Left forelimb (tissue), 1 donor: ENCODE data around the gene CTBP2.

ENCODE experiments used
- DNase-seq: peaks from one replicate; pipeline ENCODE4 v3.0.0-alpha.2; 2018; ENCODE audit warnings: low spot score

Gene CTBP2

GRCh38 chr10:125010362-125010761 is 150.0 kb downstream of the CTBP2 start:
- no peak for DNase-seq

DNA sequence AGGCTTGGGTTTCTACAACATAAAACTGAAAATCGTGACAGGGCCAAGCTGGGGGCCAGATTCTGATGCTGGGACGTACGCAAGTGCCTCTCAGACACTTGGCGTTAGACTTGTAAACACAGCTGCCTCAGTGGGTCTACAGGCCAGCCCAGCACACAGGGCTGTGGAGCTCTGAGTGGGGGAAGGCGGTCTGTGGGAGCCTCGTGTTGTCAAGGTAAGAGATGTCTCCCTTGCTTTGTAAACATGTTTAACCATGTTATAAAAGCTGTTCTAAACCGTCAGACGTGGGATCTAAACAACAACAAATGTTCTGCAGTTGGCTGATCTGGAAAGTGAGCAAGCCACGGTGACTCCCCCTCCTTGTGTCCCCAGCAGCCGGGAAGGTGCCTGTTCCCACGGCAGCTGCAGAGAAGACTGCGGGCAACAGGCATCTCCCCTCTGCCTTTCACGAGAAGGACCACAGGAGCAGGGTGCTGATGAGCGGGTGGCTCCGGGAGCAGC is 150.7 kb downstream of the CTBP2 start:
- DNase-seq: no peak

DNA sequence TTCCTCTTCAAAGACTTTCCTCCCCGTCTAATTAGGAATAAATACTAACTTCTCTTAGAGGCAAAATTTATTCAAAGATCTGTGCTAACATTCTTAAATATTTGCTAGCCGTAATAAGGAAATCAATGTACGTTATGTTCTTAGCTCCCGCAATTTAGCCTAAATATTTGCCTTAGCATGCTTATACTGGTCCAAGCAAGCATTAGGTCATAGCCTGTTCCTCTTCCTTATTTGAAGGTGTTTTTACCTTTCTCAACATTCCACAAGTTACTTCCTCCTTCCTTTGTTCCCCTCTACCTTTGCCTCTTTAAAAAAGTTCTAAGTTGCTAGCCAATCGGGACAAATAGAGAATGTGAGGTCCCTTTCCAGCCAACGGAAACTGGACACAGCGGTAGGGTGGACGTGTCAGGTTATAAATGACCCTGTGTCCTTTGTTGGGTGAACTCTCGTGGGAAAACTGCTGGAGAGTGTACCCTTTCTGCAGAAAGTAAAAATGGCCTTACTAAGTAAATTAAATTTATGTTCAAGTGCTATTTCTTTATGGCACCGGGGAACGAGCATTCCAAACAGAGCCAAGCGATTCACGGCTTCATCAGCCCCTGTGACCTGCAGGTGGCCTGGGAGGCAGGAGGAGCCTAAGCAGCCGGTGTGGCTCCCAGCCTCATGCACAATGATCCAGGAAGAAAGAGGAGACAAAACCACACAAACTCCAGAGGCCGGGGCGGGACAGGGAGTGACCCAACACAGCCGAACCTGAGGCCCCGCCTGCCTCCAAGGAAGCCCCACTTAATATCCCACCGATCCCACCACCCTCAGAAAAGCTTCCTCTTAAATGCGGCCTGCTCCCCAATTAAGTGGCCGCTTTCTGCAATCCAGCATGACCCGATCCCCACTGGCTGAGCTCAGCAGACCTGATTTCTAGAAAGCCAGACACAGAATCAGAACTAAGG is 151.4 kb downstream of the CTBP2 start:
- no peak for DNase-seq

- no peak for DNase-seq
Observed at GRCh38 chr10:125007436-125007835, 152.9 kb downstream of the CTBP2 start.

GRCh38 chr10:125006921-125007426 is 153.4 kb downstream of the CTBP2 start:
- DNase-seq: no peak

DNA sequence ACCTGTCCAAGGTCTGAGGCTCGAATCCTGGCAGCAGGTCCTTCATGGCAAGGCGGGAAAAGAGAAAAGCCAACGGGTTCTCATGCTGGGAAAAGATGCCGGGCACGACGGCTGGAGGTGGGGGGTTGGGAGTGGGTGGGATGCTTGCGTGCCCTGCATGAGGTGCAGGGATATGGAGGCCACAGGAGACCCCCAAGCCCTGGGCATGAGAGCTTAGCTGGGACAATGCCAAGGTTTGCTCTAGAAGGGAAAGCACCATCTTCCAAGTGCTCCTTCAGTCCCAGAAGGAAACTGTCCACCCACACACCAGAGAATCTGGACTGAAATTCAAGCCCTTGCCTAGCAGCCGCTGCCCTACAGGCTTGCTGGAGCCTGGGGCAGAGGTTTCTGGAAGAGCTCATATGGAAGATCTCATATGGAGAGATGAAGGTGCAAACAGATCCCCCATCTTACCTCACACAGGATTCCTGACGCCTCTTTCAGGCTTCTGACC is 154.1 kb downstream of the CTBP2 start:
- no peak for DNase-seq

GRCh38 chr10:125005312-125006187 is 154.8 kb downstream of the CTBP2 start:
- DNase-seq: no peak

- DNase-seq: peak; percentile 40
Observed at GRCh38 chr10:125004571-125005311, 155.6 kb downstream of the CTBP2 start.

GRCh38 chr10:125003901-125004467 is 156.4 kb downstream of the CTBP2 start:
- DNase-seq: peak; percentile 45

GRCh38 chr10:125003146-125003900 is 157.0 kb downstream of the CTBP2 start:
- peak; percentile 57 for DNase-seq

GRCh38 chr10:125002423-125003145 is 157.8 kb downstream of the CTBP2 start:
- peak; percentile 57 for DNase-seq

DNA sequence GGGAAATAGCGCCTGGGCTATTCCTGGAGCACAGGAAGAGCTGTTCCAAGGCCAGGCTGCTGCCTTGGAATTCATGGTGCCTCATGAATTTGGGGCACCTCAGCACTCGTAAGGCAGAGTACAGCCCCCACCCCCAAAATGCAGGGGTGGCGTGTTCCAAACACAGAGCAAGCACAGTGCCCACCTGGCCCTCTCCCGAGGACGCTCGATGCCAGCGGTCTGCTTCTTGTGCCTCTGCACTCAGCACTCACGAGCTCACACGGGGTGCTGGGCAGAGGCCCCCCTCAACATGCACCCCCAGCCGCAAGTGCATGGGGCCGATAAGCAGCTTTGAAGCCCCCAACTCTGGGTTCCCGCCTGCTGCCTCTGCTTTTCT is 158.3 kb downstream of the CTBP2 start:
- DNase-seq: peak; percentile 47

DNA sequence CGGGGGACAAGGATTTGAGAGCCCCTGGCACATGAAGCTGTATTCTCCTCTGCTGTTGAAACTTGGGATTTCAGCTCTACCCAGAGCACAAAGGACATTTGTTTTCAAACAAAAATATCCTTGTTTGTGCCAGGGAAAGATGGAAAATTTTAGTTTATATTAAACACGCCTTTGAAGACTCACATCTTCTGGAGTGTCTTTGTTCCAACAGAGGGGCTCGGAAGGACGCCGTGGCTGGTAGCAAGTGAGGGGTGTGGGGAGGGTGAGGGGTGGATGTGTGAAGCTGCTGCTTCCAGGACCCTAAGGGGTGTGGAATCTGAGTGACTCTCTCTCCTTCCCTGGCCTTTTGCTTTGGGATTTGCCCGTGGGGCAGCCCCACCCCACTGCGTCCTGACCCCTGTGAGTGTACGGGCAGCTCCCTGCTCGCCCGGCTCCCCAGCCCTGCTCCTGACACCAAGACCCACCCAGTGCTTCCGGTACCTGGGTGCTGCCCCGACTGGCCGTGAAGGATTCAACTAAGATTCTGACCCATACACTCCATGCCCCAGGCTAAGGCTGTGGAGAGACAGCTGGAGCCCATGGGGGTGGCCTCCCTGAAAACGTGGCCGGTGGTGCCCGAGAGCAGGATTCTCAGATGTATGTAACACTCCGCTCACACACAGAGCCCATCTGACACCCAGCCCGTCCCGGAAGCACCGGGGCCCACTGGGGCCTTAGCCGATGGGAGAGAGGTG is 158.9 kb downstream of the CTBP2 start:
- peak; percentile 64 for DNase-seq

GRCh38 chr10:125000366-125001312 is 159.7 kb downstream of the CTBP2 start:
- peak; percentile 60 for DNase-seq

DNA sequence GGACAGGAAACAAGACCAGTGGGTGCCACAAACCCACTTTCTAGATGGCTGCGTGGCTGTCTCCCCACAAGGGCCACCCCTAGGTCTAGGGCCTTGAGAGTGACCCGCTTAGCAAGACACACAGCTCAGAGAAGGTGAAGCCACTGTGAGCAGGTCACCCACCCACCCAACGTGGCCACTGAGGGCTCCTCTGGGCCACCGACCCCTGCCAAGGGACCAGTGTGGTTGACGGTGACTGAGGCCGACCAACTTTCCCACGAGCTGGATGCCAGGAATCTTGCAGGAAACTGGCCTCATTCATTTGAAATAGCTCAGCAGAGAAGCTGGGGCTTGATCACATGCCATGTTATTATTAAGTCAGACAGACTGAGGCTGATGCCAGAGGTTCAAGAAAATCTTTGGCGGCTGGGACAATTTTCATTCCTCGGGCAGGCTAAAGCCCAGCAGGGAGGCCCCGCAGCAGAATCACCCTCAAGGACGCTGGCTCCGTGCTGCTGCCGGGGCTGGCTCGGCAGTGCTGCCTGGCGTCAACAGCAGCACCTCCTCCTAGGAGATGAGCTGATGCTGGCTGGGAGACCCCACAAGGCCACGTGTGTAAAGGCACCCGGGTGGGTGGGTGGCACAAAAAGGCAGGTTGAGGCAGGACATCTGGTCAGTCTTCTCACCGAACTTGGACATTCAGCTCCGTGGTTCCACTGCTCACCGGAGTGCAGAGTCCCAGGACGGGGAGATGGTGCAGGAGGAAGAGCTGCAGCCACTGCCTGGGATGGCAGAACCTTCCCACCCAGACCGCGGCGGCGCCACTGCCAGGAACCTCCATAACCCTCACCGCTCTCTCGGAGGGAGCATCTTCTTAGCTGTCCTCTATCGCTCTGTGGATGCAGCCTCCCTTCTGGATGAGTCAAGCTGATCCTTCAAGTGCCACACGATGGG is 160.7 kb downstream of the CTBP2 start:
- peak; percentile 66 for DNase-seq

DNA sequence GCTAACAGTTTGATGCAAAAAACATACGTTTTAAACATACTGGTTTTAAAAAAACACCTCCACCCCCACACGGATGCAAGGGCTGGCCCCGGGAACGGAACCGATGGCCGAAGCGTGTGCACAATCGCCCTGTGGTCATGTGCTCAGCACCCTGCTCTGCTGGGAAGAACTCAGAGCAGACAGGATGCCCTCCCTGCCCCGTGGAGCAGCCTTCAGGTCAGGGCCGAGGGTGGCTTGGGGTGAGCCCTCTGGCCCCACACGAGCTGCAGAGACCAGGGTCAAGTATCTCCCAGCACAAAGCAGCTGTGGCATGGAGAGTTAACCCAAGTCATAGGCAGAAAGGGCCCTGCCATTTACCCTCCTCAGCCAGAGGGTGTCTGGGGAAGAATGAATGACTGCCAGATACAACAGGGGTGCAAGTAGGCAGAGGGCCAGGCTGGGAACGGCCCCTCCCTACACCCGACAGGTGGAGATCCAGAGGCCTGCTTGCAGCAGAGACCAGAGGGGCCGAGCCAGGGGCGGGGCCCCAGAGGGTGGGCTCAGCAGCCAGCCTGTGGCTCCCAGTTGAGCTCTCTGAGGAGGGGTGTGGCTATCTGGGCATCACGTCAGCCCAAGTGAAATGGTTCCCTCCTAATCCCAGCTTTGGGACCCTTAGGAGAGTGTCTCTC is 161.6 kb downstream of the CTBP2 start:
- DNase-seq: peak; percentile 62
